Measurements from ENCODE around the gene VPS13A.
"Not testable (repeated sequence)": the region's sequence is repeated elsewhere in the genome, so short reads cannot be mapped to it uniquely, and the experiment has no call there.

VPS13A gene

GRCh38 chr9:77374266-77374665 is 196.9 kb downstream of the VPS13A start:
- H3K4me1 ChIP-seq, result no peaks in the 10 kb centered on the region
- peaks cover 8% of the 10 kb centered on the region for H3K9me3 ChIP-seq
- H4K20me1 ChIP-seq, result no peaks in the 10 kb centered on the region
- no peaks in the 10 kb centered on the region for H3K27me3 ChIP-seq
- no peak overlapping the region for H3K27ac ChIP-seq
- TF ChIP-seq Cebpa-rat (IDR thresholded peaks at IDR 0.05), result no peak
- H3K9ac ChIP-seq, result no peak overlapping the region
- H3K4me2 ChIP-seq, result no peak overlapping the region
- peaks cover 20% of the 10 kb centered on the region for H3K36me3 ChIP-seq
- H3K4me3 ChIP-seq, result no peak overlapping the region

- no peaks in the 10 kb centered on the region for H4K20me1 ChIP-seq
- no peak for TF ChIP-seq Cebpa-rat (IDR thresholded peaks at IDR 0.05)
- no peak overlapping the region for H3K9ac ChIP-seq
- no peaks in the 10 kb centered on the region for H3K4me1 ChIP-seq
- H3K27me3 ChIP-seq, result no peaks in the 10 kb centered on the region
- peaks cover 4% of the 10 kb centered on the region for H3K9me3 ChIP-seq
- no peak overlapping the region for H3K4me3 ChIP-seq
- no peak overlapping the region for H3K27ac ChIP-seq
- H3K36me3 ChIP-seq, result peaks cover 12% of the 10 kb centered on the region
- no peak overlapping the region for H3K4me2 ChIP-seq
These were observed 198.7 kb downstream of the VPS13A start for GRCh38 chr9:77375956-77376532.

- peaks cover 16% of the 10 kb centered on the region for H3K36me3 ChIP-seq
- H3K4me1 ChIP-seq, result no peaks in the 10 kb centered on the region
- no peaks in the 10 kb centered on the region for H4K20me1 ChIP-seq
- no peaks in the 10 kb centered on the region for H3K27me3 ChIP-seq
- no peak for TF ChIP-seq Cebpa-rat (IDR thresholded peaks at IDR 0.05)
- no peak overlapping the region for H3K4me2 ChIP-seq
- no peak overlapping the region for H3K9ac ChIP-seq
- no peaks in the 10 kb centered on the region for H3K9me3 ChIP-seq
- H3K4me3 ChIP-seq, result no peak overlapping the region
- H3K27ac ChIP-seq, result no peak overlapping the region
These were observed 207.1 kb downstream of the VPS13A start for GRCh38 chr9:77384406-77384805.

- Histone ChIP-seq H4K20me1 (no peaks in the 10 kb centered on the region), H3K9me3 (no peaks in the 10 kb centered on the region), H3K4me1 (no peaks in the 10 kb centered on the region), H3K9ac (no peak overlapping the region), H3K27me3 (no peaks in the 10 kb centered on the region), H3K4me2 (no peak overlapping the region), H3K4me3 (no peak overlapping the region), H3K27ac (no peak overlapping the region), H3K36me3 (peaks cover 13% of the 10 kb centered on the region)
- TF ChIP-seq Cebpa-rat (IDR thresholded peaks at IDR 0.05), result no peak
These were observed 208.9 kb downstream of the VPS13A start for GRCh38 chr9:77386187-77386586.

- Histone ChIP-seq H3K36me3 (peaks cover 6% of the 10 kb centered on the region; the same call in 1 of the 2 replicates), H3K9ac (no peak overlapping the region), H4K20me1 (no peaks in the 10 kb centered on the region), H3K4me1 (no peaks in the 10 kb centered on the region), H3K27ac (no peak overlapping the region), H3K27me3 (no peaks in the 10 kb centered on the region), H3K4me2 (no peak overlapping the region), H3K9me3 (no peaks in the 10 kb centered on the region), H3K4me3 (no peak overlapping the region)
- no peak for TF ChIP-seq Cebpa-rat (IDR thresholded peaks at IDR 0.05)
These were observed 214.5 kb downstream of the VPS13A start for GRCh38 chr9:77391834-77392233.

GRCh38 chr9:77392328-77392727 is 215.0 kb downstream of the VPS13A start:
- H3K9ac ChIP-seq, result no peak overlapping the region
- H3K27ac ChIP-seq, result no peak overlapping the region
- H3K27me3 ChIP-seq, result no peaks in the 10 kb centered on the region
- H3K36me3 ChIP-seq, result peaks cover 6% of the 10 kb centered on the region; the same call in 1 of the 2 replicates
- H4K20me1 ChIP-seq, result no peaks in the 10 kb centered on the region
- H3K4me1 ChIP-seq, result no peaks in the 10 kb centered on the region
- H3K9me3 ChIP-seq, result no peaks in the 10 kb centered on the region
- TF ChIP-seq Cebpa-rat (IDR thresholded peaks at IDR 0.05), result no peak
- H3K4me2 ChIP-seq, result no peak overlapping the region
- H3K4me3 ChIP-seq, result no peak overlapping the region

GRCh38 chr9:77398581-77398980 is 221.2 kb downstream of the VPS13A start:
- H3K4me2 ChIP-seq, H3K9me3 ChIP-seq, H3K36me3 ChIP-seq, H3K9ac ChIP-seq, H4K20me1 ChIP-seq, H3K4me1 ChIP-seq, H3K27me3 ChIP-seq, H3K4me3 ChIP-seq, H3K27ac ChIP-seq: not testable (repeated sequence)

- Histone ChIP-seq H4K20me1 (no peaks in the 10 kb centered on the region), H3K9ac (no peak overlapping the region), H3K27me3 (no peaks in the 10 kb centered on the region), H3K4me1 (no peaks in the 10 kb centered on the region), H3K4me2 (no peak overlapping the region), H3K36me3 (no peaks in the 10 kb centered on the region), H3K9me3 (no peaks in the 10 kb centered on the region), H3K27ac (no peak overlapping the region), H3K4me3 (no peak overlapping the region)
- no peak for TF ChIP-seq Cebpa-rat (IDR thresholded peaks at IDR 0.05)
These were observed 222.6 kb downstream of the VPS13A start for GRCh38 chr9:77399964-77400363.

GRCh38 chr9:77402286-77402685 is 225.0 kb downstream of the VPS13A start:
- H3K4me3 ChIP-seq, result no peak overlapping the region
- no peak for TF ChIP-seq Cebpa-rat (IDR thresholded peaks at IDR 0.05)

GRCh38 chr9:77403239-77403638 is 225.9 kb downstream of the VPS13A start:
- Histone ChIP-seq H3K27ac (no peak overlapping the region), H3K36me3 (peaks cover 27% of the 10 kb centered on the region), H3K4me1 (no peaks in the 10 kb centered on the region), H4K20me1 (no peaks in the 10 kb centered on the region), H3K27me3 (no peaks in the 10 kb centered on the region), H3K4me3 (no peak overlapping the region), H3K9ac (no peak overlapping the region), H3K9me3 (peaks cover 10% of the 10 kb centered on the region), H3K4me2 (no peak overlapping the region)
- TF ChIP-seq Cebpa-rat (IDR thresholded peaks at IDR 0.05), result no peak

More at GRCh38 chr9:77402286-77402685, 225.0 kb downstream of the VPS13A start:
- H3K27me3 ChIP-seq, result no peaks in the 10 kb centered on the region
- H4K20me1 ChIP-seq, result no peaks in the 10 kb centered on the region
- no peak overlapping the region for H3K27ac ChIP-seq
- no peaks in the 10 kb centered on the region for H3K4me1 ChIP-seq
- H3K36me3 ChIP-seq, result peaks cover 17% of the 10 kb centered on the region
- H3K9me3 ChIP-seq, result peaks cover under 1% of the 10 kb centered on the region; the same call in 1 of the 2 replicates
- H3K9ac ChIP-seq, result no peak overlapping the region
- H3K4me2 ChIP-seq, result no peak overlapping the region

- H4K20me1 ChIP-seq, H3K27ac ChIP-seq, H3K9ac ChIP-seq, H3K4me2 ChIP-seq, H3K4me1 ChIP-seq, H3K27me3 ChIP-seq, H3K4me3 ChIP-seq: not testable (repeated sequence)
- peaks cover 24% of the 10 kb centered on the region for H3K9me3 ChIP-seq
- H3K36me3 ChIP-seq, result peaks cover 38% of the 10 kb centered on the region
These were observed 231.2 kb downstream of the VPS13A start for GRCh38 chr9:77408521-77408920.

All from BLaER1 (cell line).